NCI-H146 (cell line): Measurements from ENCODE around the gene RGL4.

Source experiments
- DNase-seq: peaks from one replicate; lab custom pipeline; 2025; lab: John Stamatoyannopoulos, UW

RGL4 gene

DNA sequence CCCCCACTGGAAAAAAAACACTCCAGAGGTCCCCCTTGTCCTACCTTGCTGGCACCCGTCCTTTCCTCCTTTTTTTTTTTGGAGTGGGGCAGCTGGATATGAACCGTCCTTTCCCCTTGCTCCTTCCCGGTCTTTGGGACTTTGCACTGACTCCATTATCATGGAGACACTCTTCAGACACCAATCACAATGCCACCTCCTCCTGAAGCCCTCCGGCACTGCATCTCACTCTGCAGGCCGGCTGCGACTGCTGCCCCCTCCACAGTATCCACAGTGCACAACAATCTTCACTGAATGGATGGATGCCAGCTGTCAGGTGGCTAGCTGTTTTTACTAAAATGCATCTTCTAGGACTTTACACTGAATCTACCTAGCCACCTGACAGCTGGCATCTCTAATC, 12.7 kb upstream of the RGL4 start:
- no peak for DNase-seq

- DNase-seq, result no peak
These were observed 9.6 kb upstream of the RGL4 start for GRCh38 chr22:23681026-23681809.

- no peak for DNase-seq
These were observed 8.7 kb upstream of the RGL4 start for GRCh38 chr22:23682077-23682476.

DNA sequence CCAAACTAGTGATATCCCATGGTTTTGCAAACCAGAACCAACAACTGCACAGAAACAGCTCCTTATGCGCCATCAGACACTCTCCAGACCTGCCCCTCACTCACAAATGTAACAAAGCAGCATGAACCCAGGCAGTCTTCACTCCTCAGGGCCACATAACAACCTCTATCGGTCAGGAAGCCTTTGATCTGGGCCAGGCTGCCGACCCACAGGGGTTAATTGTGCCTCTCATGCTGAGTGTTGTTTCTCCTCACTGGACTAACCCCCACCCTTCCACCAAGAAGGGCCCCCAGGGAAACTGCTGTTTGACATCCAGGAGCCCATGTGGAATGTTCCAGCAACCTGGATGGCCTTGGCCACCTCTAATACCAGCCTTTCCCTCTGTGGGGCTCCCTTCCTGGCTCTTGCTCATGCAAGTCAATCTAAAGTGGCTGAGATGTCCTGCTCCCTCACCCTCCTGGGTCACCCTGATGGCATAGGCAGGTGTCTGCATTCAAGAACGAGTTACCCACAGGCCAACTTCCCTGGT, 7.9 kb upstream of the RGL4 start:
- no peak for DNase-seq

- no peak for DNase-seq
These were observed 7.3 kb upstream of the RGL4 start for GRCh38 chr22:23683545-23683944.

- no peak for DNase-seq
These were observed 6.8 kb upstream of the RGL4 start for GRCh38 chr22:23684026-23684425.

DNA sequence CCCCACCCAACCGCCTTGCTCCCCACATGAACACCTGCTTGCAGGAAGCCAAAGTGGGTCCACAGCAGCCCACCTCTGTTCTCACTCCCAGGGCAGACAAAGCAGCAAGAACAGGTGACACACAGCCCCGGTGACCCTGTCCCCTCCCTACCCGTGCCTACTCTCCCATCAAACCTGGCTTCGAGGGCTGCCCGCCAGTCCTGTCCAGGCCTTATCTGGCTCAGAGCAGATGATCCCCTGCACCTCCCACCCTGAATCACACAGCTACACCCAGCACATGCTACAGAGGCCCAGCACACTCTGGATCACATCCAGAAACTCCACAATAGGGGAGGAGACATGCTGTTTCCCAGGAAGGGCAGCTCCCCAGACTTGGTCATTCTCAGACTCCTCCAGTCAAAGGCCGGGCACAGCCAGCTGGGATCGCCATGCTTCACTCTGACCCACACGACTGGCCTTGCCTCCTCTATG, 6.2 kb upstream of the RGL4 start:
- DNase-seq, result no peak

GRCh38 chr22:23685205-23685784, 5.5 kb upstream of the RGL4 start:
- no peak for DNase-seq

DNA sequence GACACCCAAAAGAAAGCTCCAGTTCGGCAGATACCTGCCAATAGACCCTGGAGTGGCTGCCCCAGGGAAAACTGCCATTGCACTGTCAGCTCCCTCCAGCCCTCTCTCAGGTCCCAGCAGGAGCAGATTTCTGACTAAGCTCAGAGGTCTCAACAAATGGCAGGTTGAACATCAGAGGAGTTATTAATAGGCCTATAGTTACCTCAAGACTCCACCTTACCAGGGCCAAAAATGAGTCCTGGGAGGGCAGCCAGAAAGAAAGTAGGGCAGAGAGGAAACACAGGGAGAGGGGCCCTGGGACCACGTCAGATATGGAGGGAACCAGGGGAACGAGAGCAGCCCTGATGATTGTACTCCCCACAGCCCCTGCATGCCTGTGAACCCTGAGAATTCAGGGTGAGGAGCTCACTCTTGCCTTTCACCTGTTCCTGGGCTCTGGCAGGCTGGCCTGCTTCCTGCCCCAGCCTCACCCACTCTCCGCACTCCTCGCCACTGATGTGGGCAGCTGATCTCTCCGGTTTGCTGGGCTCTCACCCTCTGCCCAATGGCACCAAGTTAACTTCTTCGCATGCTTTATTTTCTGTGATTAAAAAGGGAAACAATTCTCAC, 4.3 kb upstream of the RGL4 start:
- DNase-seq, result no peak

DNA sequence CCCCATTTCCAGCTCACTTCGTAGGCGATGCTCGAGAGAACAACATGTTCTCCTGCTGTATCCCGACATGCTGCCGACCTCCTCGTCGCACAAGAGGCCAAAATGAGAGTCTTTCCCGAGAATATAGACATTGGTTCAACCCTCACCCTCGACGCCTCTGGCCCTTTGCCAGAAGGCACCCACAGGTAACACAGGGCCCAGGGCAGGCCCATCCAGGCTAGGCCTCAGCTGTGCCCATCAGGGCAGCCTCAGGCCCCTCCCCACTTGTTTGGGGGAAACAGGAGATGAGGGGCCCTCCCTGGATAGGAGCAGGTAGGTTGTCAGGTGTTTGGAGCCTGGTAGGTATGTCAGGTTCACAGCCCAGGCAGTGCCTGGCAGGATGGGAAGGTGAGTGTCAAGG, 2.7 kb upstream of the RGL4 start:
- no peak for DNase-seq

- DNase-seq, result no peak
These were observed 2.2 kb upstream of the RGL4 start for GRCh38 chr22:23688571-23688970.

- no peak for DNase-seq
These were observed 1.4 kb upstream of the RGL4 start for GRCh38 chr22:23689414-23689813.

- DNase-seq, result no peak
These were observed 1.1 kb downstream of the RGL4 start for GRCh38 chr22:23691748-23692423.

- no peak for DNase-seq
These were observed 1.9 kb downstream of the RGL4 start for GRCh38 chr22:23692598-23693291.

GRCh38 chr22:23693979-23694680, 3.3 kb downstream of the RGL4 start:
- no peak for DNase-seq

GRCh38 chr22:23695141-23695540, 4.3 kb downstream of the RGL4 start:
- no peak for DNase-seq

DNA sequence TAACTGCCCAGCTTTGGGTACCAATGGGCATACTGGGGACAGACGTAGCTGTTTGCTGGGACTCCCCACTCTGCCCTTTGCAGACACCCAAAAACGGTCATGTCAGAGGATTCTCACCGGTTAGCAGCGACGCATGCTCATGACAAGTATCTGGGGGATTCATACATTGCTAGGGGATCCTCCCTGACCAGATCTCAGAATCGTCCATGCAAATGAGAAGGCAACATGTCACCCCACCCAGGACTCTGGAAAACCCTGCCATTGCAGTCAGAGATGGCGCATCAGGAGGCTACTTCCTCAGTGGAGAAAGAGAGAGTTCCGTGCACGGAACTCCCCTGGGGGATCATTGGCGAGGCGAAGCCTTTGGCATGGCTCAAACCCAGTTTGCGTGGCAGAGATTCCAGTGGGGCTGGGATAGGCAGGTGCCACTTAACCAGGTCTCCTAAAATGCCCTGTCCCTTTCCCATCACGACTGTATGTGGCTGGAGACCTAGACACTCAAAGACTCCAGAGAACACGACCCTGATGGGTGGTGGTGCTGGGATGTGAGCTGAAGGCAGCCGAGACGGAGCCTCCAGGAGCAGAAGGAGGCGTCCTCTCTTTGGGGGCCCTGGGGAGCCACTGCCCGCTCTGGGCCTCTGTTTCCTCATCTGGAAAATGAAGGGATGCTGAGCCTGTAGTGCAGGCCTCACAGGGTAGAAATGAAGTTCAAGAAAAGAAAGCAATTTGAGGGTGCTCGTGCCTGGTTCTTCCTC, 4.9 kb downstream of the RGL4 start:
- DNase-seq, result no peak

DNA sequence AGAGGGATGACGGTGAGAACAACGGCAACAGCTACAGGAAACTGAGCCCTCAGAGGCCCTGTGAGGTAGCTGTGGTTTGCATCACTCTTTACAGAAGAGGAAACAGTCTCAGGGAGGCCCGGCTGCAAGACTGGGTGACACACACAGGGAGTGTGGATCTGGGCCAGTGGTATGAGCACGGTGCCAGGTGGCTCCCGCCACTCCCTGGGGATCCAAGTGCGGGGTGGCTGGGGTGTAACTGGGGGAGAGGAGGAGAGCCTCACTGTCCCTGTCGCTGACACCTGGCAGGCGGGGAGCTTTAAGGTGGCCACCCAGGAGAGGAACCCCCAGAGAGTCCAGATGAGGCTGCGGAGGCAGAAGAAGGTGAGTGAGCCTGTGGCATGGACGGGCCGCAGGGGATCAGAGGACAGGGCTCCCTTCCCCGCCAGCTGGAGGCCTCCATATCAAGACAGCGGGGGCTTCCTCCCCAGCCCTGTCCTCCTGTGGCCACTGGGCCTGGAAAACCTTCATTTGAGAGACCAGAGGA, 5.6 kb downstream of the RGL4 start:
- DNase-seq, result no peak

DNA sequence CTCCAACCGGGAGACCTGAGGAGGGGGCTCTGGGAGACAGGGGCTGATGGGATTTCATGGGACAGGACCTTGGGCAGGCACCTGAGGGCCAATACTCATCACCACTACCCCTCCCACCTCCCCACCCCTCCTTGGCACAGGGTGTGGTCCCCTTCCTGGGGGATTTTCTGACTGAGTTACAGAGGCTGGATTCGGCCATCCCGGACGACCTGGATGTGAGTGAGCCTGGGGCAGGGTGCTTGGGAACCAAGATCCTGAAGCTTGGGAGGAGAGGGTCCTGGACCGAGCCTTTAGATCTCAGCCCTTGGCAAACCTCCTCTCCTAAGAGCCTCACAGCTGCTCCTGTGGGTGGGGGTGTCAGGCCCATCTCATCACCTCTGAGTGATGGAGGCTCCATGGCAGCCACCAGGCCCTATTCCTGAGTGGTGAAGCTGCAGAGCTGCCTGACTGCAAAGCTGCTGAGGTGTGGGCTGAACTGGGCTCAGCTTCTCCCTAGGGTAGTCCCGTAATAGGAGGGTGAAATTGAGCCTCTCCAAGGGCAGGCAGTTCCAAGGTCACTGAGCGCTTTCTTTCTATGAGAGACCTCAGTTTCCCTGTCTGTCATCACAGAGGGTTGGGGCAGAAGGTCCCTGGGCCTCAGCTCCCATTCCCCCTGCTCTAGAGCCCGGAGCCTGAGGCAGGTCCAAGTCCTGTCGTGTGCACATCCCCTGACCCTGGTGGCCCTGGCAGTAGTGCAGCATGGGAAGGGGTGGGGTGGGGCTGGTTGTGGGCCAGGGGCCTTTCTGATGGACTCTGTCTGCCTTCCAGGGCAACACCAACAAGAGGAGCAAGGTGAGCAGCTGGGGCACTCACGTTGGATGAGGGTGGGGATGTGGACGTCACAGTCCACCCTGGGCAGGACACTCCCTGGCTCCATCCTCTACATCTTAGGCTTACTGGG, 6.5 kb downstream of the RGL4 start:
- no peak for DNase-seq
